A204.1 (cell line): ENCODE data around the gene GRHPR.
"Not testable (repeated sequence)": the region's sequence is repeated elsewhere in the genome, so short reads cannot be mapped to it uniquely, and the experiment has no call there.

ENCODE experiments used
- FAIRE-seq: peaks from 2 replicates; lab custom pipeline; 2012; peaks lifted over from hg19 to GRCh38; lab: Jason Lieb, UNC

Gene GRHPR

GRCh38 chr9:37422289-37423104, at the start of gene GRHPR:
TSS of gene GRHPR (plus strand) at chr9:37422696. CDS start at chr9:37422751, 55 bp downstream.
- FAIRE-seq: no peak

- FAIRE-seq: no peak
Observed at GRCh38 chr9:37372839-37373238, 49.7 kb upstream of the GRHPR start.

GRCh38 chr9:37373621-37374020, 48.9 kb upstream of the GRHPR start:
- FAIRE-seq: no peak

GRCh38 chr9:37374892-37375291, 47.6 kb upstream of the GRHPR start:
- no peak for FAIRE-seq

GRCh38 chr9:37377688-37378612, 44.5 kb upstream of the GRHPR start:
- FAIRE-seq: no peak

- no peak for FAIRE-seq
Observed at GRCh38 chr9:37378613-37379004, 43.9 kb upstream of the GRHPR start.

- no peak for FAIRE-seq
Observed at GRCh38 chr9:37379835-37380234, 42.7 kb upstream of the GRHPR start.

- no peak for FAIRE-seq
Observed at GRCh38 chr9:37380570-37380969, 41.9 kb upstream of the GRHPR start.

GRCh38 chr9:37381094-37381741, 41.3 kb upstream of the GRHPR start:
- FAIRE-seq: no peak

- no peak for FAIRE-seq
Observed at GRCh38 chr9:37382161-37382981, 40.1 kb upstream of the GRHPR start.

GRCh38 chr9:37382982-37383357, 39.5 kb upstream of the GRHPR start:
- FAIRE-seq: no peak

- FAIRE-seq: no peak
Observed at GRCh38 chr9:37383393-37383792, 39.1 kb upstream of the GRHPR start.

GRCh38 chr9:37383876-37384746, 38.4 kb upstream of the GRHPR start:
- FAIRE-seq: no peak

- no peak for FAIRE-seq
Observed at GRCh38 chr9:37385286-37385685, 37.2 kb upstream of the GRHPR start.

- FAIRE-seq: no peak
Observed at GRCh38 chr9:37386988-37387387, 35.5 kb upstream of the GRHPR start.

GRCh38 chr9:37390759-37391158, 31.7 kb upstream of the GRHPR start:
- FAIRE-seq: no peak

GRCh38 chr9:37392272-37392671, 30.2 kb upstream of the GRHPR start:
- FAIRE-seq: no peak

GRCh38 chr9:37395229-37395628, 27.3 kb upstream of the GRHPR start:
- no peak for FAIRE-seq

- no peak for FAIRE-seq
Observed at GRCh38 chr9:37395663-37396062, 26.8 kb upstream of the GRHPR start.

GRCh38 chr9:37397948-37398347, 24.5 kb upstream of the GRHPR start:
- FAIRE-seq: not testable (repeated sequence)

- no peak for FAIRE-seq
Observed at GRCh38 chr9:37398464-37399025, 24.0 kb upstream of the GRHPR start.
